GM12878 (cell line): ENCODE data around the gene RUFY2. TPM values are rescaled to one million over a fixed set of nuclear protein-coding genes. Genes with fewer than 3 reads are reported as not detected.

Experiments used
- ATAC-seq: fragments of 200-7000 bp; cut with Tn5 transposase; 3 replicates; pipeline ENCODE4 v1.9.1; 2020; ENCODE audit warnings: mild to moderate bottlenecking, moderate library complexity
- BruUV-seq: library from RNA; stranded (reverse); fragments of 400-500 nt; replicated peaks from 2 replicates; lab custom pipeline; 2021; lab: Mats Ljungman, UMichigan
- CTCF ChIA-PET: fragments of 300-600 bp; sonication (Branson Sonifier 250); formaldehyde crosslinking; extraction: SDS; loops from one replicate; lab custom pipeline; 2021; ENCODE audit warnings: inconsistent platforms; lab: Yijun Ruan, JAX
- POLR2A ChIA-PET: fragments of 350-600 bp; formaldehyde crosslinking; extraction: SDS; loops from one replicate; lab custom pipeline; 2021; ENCODE audit warnings: inconsistent platforms; lab: Charles Lee
- RAD21 ChIA-PET: fragments of 300-600 bp; sonication (Branson Sonifier 250); formaldehyde crosslinking; loops from one replicate; lab custom pipeline; 2023; ENCODE audit warnings: antibody characterized with exemption; ENCODE audit not compliant: unreplicated experiment; lab: Charles Lee
- SMC1A ChIA-PET: fragments of 300-600 bp; sonication (Branson Sonifier 250); formaldehyde crosslinking; loops from one replicate; lab custom pipeline; 2023; ENCODE audit not compliant: unreplicated experiment, uncharacterized antibody; lab: Charles Lee
- DNase-seq: peaks from one replicate; pipeline ENCODE4 v3.0.0-alpha.2; 2011; ENCODE audit warnings: low read depth, low spot score
- FAIRE-seq: peaks from 3 replicates; lab custom pipeline; 2011; peaks lifted over from hg19 to GRCh38; lab: Jason Lieb, UNC
- H2AFZ ChIP-seq: 2 replicates; pipeline ENCODE4 v1.6.0; 2011; ENCODE audit warnings: low read depth, low read length, control low read depth; ENCODE audit not compliant: control insufficient read depth
- H3K27ac ChIP-seq: 2 replicates; pipeline ENCODE4 v1.5.1; 2011; ENCODE audit warnings: control low read depth; ENCODE audit not compliant: control insufficient read depth, insufficient read depth
- H3K27me3 ChIP-seq, 2 experiments: replicated peaks in 1 of 2; 2 replicates each; pipeline versions ENCODE4 v1.6.0 to v1.6.1; 2011; ENCODE audit warnings: low read length in 1 of 2; ENCODE audit not compliant: control insufficient read depth in 2 of 2, insufficient read depth in 2 of 2
- H3K36me3 ChIP-seq, 2 experiments: 2 replicates each; pipeline ENCODE4 v1.5.1; 2011; ENCODE audit warnings: low read length in 1 of 2; ENCODE audit not compliant: control insufficient read depth in 2 of 2, insufficient read depth in 2 of 2
- H3K4me1 ChIP-seq: 2 replicates; pipeline ENCODE4 v1.6.1; 2011; ENCODE audit warnings: mild to moderate bottlenecking, low read length, moderate library complexity, mixed read lengths; ENCODE audit not compliant: control insufficient read depth, insufficient read depth
- H3K4me2 ChIP-seq: 2 replicates; pipeline ENCODE4 v1.6.0; 2011; ENCODE audit warnings: control low read depth; ENCODE audit not compliant: control insufficient read depth, insufficient read depth
- H3K4me3 ChIP-seq: fragments of 200-600 bp; sonication (generic); 2 replicates; pipeline ENCODE4 v1.5.1; 2016
- H3K79me2 ChIP-seq: 2 replicates; pipeline ENCODE4 v1.6.0; 2011; ENCODE audit warnings: low read length; ENCODE audit not compliant: control insufficient read depth, insufficient read depth
- H3K9ac ChIP-seq: 2 replicates; pipeline ENCODE4 v1.8.0; 2011; ENCODE audit warnings: low read length, control low read depth, mixed read lengths; ENCODE audit not compliant: control insufficient read depth, insufficient read depth
- H3K9me3 ChIP-seq: replicated peaks from 3 replicates; pipeline ENCODE4 v1.5.1; 2011; ENCODE audit warnings: mild to moderate bottlenecking, low read length; ENCODE audit not compliant: control insufficient read depth, insufficient read depth
- H4K20me1 ChIP-seq: 2 replicates; pipeline ENCODE4 v1.6.0; 2011; ENCODE audit not compliant: control insufficient read depth, insufficient read depth
- JUNB ChIP-seq: IDR thresholded peaks from 2 replicates; pipeline ENCODE4 v1.6.1; 2016; ENCODE audit warnings: antibody characterized with exemption, mild to moderate bottlenecking
- KLF5 ChIP-seq: fragments of 450-650 bp; IDR thresholded peaks from 2 replicates; pipeline ENCODE4 v1.6.1; 2014; ENCODE audit warnings: mild to moderate bottlenecking; ENCODE audit not compliant: partially characterized antibody
- MYC ChIP-seq: IDR thresholded peaks from 2 replicates; pipeline ENCODE4 v1.6.1; 2011; ENCODE audit warnings: mild to moderate bottlenecking, low read length, moderate library complexity, inconsistent platforms; ENCODE audit not compliant: insufficient read depth, insufficient replicate concordance, insufficient read length, severe bottlenecking
- PML ChIP-seq: IDR thresholded peaks from 2 replicates; pipeline ENCODE4 v1.6.1; 2012; ENCODE audit warnings: low read length, inconsistent platforms
- RUNX3 ChIP-seq: IDR thresholded peaks from 2 replicates; pipeline ENCODE4 v1.6.1; 2012; ENCODE audit warnings: low read length, inconsistent platforms
- ZNF274 ChIP-seq: IDR thresholded peaks from one replicate; pipeline ENCODE4 v1.8.0; 2011; ENCODE audit not compliant: insufficient read length, insufficient read depth
- ZNF687 ChIP-seq: fragments of 450-650 bp; IDR thresholded peaks from 2 replicates; pipeline ENCODE4 v1.6.1; 2017; ENCODE audit warnings: mild to moderate bottlenecking, moderate library complexity
- ZSCAN29 ChIP-seq: fragments of 450-650 bp; IDR thresholded peaks from 2 replicates; pipeline ENCODE4 v1.6.1; 2017; ENCODE audit warnings: mild to moderate bottlenecking, moderate library complexity
- WGBS: methylation state at CpG from one replicate; pipeline ENCODE4 v1.1.6; 2016; ENCODE audit warnings: low lambda C conversion rate; ENCODE audit not compliant: insufficient replicate concordance, insufficient coverage; ENCODE audit errors: missing lambda C conversion rate; 5-methylcytosine and 5-hydroxymethylcytosine counted together
- in situ Hi-C: fragments of 300-500 bp; cut with MboI; formaldehyde crosslinking; loops from 9 replicates; pipeline ENCODE4 v1.14.3; 2018; ENCODE audit warnings: mixed read lengths
- intact Hi-C: fragments of 100-400 bp; cut with micrococcal nuclease; formaldehyde crosslinking; loops from one replicate; pipeline ENCODE4 v1.14.2; 2022; ENCODE audit not compliant: unreplicated experiment
- polyA plus RNA-seq, 11 experiments: library from polyadenylated mRNA; depleted of rRNA in 4 of 11; unstranded in 6 of 11; stranded (reverse) in 5 of 11; fragments of >200 nt; fragmentation: Nextera tagmentation in 4 of 11; fragmentation: Illumina TruSeq in 1 of 11; extraction: Ambion mirVana in 4 of 11; extraction: Trizol in 1 of 11; gene quantifications; 1 replicate in 1 of 11; 2 replicates in 10 of 11; pipeline versions ENCODE4 v1.2.1 to v1.2.3, GENCODE V29; 2011 to 2016; ENCODE audit warnings: inconsistent platforms in 2 of 11, missing spikeins in 2 of 11, low read depth in 1 of 11
- total RNA-seq, 4 experiments: library from RNA; depleted of rRNA in 3 of 4; stranded (reverse); fragments of >200 nt in 3 of 4; fragmentation: Illumina TruSeq in 1 of 4; extraction: Trizol in 1 of 4; gene quantifications; 2 replicates each; pipeline versions ENCODE4 v1.2.1 to v1.2.3, GENCODE V29; 2013 to 2021
- TF ChIP-seq, protein P1 (sequence below): IDR thresholded peaks from 2 replicates; pipeline ENCODE4 v1.6.1; 2011; ENCODE audit warnings: borderline replicate concordance, low read depth, mild to moderate bottlenecking, moderate library complexity, mixed read lengths, low read length; ENCODE audit not compliant: insufficient read depth; ENCODE audit errors: extremely low read length

The RUFY2 gene
- total and polyA plus RNA-seq, 10 of the 15 experiments (the other 5 are each of a cell fraction or from before 2014, with no cell fraction given) = 1.7 to 8.4 (median 5.8) TPM

- TF ChIP-seq ZNF687 = no peak
- TF ChIP-seq, protein P1, sequence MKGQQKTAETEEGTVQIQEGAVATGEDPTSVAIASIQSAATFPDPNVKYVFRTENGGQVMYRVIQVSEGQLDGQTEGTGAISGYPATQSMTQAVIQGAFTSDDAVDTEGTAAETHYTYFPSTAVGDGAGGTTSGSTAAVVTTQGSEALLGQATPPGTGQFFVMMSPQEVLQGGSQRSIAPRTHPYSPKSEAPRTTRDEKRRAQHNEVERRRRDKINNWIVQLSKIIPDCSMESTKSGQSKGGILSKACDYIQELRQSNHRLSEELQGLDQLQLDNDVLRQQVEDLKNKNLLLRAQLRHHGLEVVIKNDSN = no peak
- TF ChIP-seq ZNF274 = no peak
Observed at GRCh38 chr10:68359189-68359588, 47.9 kb downstream of the RUFY2 start (continued).

- Histone ChIP-seq H3K4me2 (no peak overlapping the region), H4K20me1 (no peaks in the 10 kb centered on the region), H3K4me3 (no peak overlapping the region), H3K9ac (no peak overlapping the region), H3K4me1 (no peaks in the 10 kb centered on the region), H3K27ac (no peak overlapping the region), H2AFZ (no peak overlapping the region)
- FAIRE-seq (no peak), ATAC-seq (no peak)
- SMC1A ChIA-PET = interaction anchor here (0.6 kb wide), 1 partner anchor 795 kb away, joined by 4 read pairs; no protein-coding TSS in a partner anchor
- CTCF ChIA-PET = interaction anchor here (0.6 to 1.4 kb wide), 2 partner anchors 498 to 734 kb away, joined by 3 read pairs; no protein-coding TSS in a partner anchor
- intact Hi-C loops (no loop called here), in situ Hi-C loops (no loop called here)
- BruUV-seq = no TSS peak
- no peak for TF ChIP-seq PML
- TF ChIP-seq JUNB = no peak
- TF ChIP-seq RUNX3 = no peak
- TF ChIP-seq ZSCAN29 = no peak
- no peak for TF ChIP-seq MYC
- no peak for TF ChIP-seq KLF5
- TF ChIP-seq, all 136 proteins: peak for 0
- Histone ChIP-seq H3K27me3 (no peaks in the 10 kb centered on the region), H3K9me3 (no peaks in the 10 kb centered on the region), H3K36me3 (0 out of 4 replicates have a peak, but pooled peaks cover 0 to 2% of the 10 kb centered on the region in 2 experiments), H3K79me2 (no peaks in the 10 kb centered on the region)
- 96% methylated on average over 2 of the region's 2 CpGs for WGBS
- POLR2A ChIA-PET = interaction anchor here (0.6 kb wide), 1 partner anchor 47 kb away, joined by 4 read pairs; no protein-coding TSS in a partner anchor
- DNase-seq = no peak
- RAD21 ChIA-PET = no interaction called here
Observed at GRCh38 chr10:68353537-68353936, 53.5 kb downstream of the RUFY2 start.
